Activated naive CD8-positive, alpha-beta T cell treated with anti-CD3 and anti-CD28 coated beads, Interleukin-2, amount 50 U/mL, for 16 hours (primary cell): Measurements from ENCODE around the gene USP47.

Source experiments
- DNase-seq: peaks from one replicate; pipeline ENCODE4 v3.0.0-alpha.2; 2020; ENCODE audit warnings: low read depth, low spot score

USP47 gene

GRCh38 chr11:11937957-11938356, 96.2 kb downstream of the USP47 start:
- no peak for DNase-seq

- no peak for DNase-seq
These were observed 98.8 kb downstream of the USP47 start for GRCh38 chr11:11940551-11940950.

- no peak for DNase-seq
These were observed 100.9 kb downstream of the USP47 start for GRCh38 chr11:11942668-11943067.

GRCh38 chr11:11944444-11944843, 102.7 kb downstream of the USP47 start:
- DNase-seq, result no peak

GRCh38 chr11:11946180-11946579, 104.4 kb downstream of the USP47 start:
- DNase-seq, result no peak

- DNase-seq, result no peak
These were observed 105.1 kb downstream of the USP47 start for GRCh38 chr11:11946878-11947277.

GRCh38 chr11:11947825-11948224, 106.1 kb downstream of the USP47 start:
- DNase-seq, result no peak

- DNase-seq, result no peak
These were observed 106.6 kb downstream of the USP47 start for GRCh38 chr11:11948242-11948947.

- no peak for DNase-seq
These were observed 107.7 kb downstream of the USP47 start for GRCh38 chr11:11949482-11949881.

- no peak for DNase-seq
These were observed 110.3 kb downstream of the USP47 start for GRCh38 chr11:11952036-11952435.

GRCh38 chr11:11956006-11956405, 114.2 kb downstream of the USP47 start:
- no peak for DNase-seq

- no peak for DNase-seq
These were observed 116.8 kb downstream of the USP47 start for GRCh38 chr11:11958403-11959231.

GRCh38 chr11:11959601-11960000, 117.8 kb downstream of the USP47 start:
- no peak for DNase-seq

- no peak for DNase-seq
These were observed 118.9 kb downstream of the USP47 start for GRCh38 chr11:11960687-11961086.

- DNase-seq, result no peak
These were observed 119.7 kb downstream of the USP47 start for GRCh38 chr11:11961399-11962028.

GRCh38 chr11:11963067-11963466, 121.3 kb downstream of the USP47 start:
- no peak for DNase-seq

- DNase-seq, result no peak
These were observed 122.3 kb downstream of the USP47 start for GRCh38 chr11:11963842-11964773.

- no peak for DNase-seq
These were observed 123.0 kb downstream of the USP47 start for GRCh38 chr11:11964774-11965150.

GRCh38 chr11:11965192-11965591, 123.4 kb downstream of the USP47 start:
- no peak for DNase-seq

- no peak for DNase-seq
These were observed 124.0 kb downstream of the USP47 start for GRCh38 chr11:11965656-11966353.

- no peak for DNase-seq
These were observed 124.6 kb downstream of the USP47 start for GRCh38 chr11:11966354-11966741.
